Measurements from ENCODE around the gene ERI2. TPM values are rescaled to one million over a fixed set of nuclear protein-coding genes. Genes with fewer than 3 reads are reported as not detected.
"Not testable (repeated sequence)": the region's sequence is repeated elsewhere in the genome, so short reads cannot be mapped to it uniquely, and the experiment has no call there.

Gene ERI2
- total RNA-seq, 2 experiments from 2014 or later: 41.8 to 48.0 TPM

DNA sequence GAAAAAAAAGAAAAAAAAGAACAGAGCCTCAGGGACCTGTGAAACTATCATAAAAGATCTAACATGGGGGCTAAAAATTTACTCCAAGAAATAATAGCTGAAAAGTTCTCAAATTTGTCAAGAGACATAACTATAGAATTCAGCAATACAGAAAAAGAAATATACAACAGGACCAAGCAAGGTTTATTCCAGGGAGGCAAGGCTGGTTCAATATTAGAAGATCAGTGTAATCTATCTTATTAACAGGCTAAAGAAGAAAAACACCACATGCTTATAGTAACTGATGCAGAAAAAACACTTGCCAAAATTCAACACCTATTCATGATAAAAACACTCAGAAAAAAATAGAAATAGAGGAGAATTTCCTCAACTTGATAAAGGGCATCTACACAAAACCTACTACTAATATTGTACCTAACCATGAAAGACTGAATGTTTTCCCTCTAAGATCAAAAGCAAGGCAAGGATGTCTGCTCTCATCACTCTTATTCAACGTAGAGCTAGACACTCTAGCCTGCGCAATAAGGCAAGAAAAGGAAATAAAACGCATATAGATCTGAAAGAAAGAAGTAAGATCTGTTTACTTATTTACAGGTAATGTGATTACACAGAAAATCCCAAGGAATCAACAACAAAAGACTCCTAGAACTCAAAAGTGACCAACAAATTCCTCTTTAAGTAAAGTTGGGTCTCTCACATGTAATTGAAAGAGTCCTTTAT, 43.7 kb downstream of the ERI2 start:
- intact Hi-C loops (cut with micrococcal nuclease; ENCODE audit: unreplicated experiment): no loop called here
- CTCF ChIA-PET (ENCODE audit: unreplicated experiment): no interaction called here
- POLR2A ChIA-PET: no interaction called here
- Histone ChIP-seq H3K27ac (ENCODE audit: low read depth, low read length, poor library complexity, severe bottlenecking) (no peak overlapping the region), H3K9me3 (ENCODE audit: low read length) (peaks cover 24% of the 10 kb centered on the region), H3K79me2 (ENCODE audit: insufficient read depth, low read depth, low read length) (no peaks in the 10 kb centered on the region), H3K9me2 (ENCODE audit: insufficient read depth, low read length) (no peaks in the 10 kb centered on the region), H3K4me3 (ENCODE audit: low read depth, low read length, poor library complexity, severe bottlenecking) (no peak overlapping the region), H4K20me1 (ENCODE audit: insufficient read depth, low read length) (no peaks in the 10 kb centered on the region), H3K4me2 (ENCODE audit: low read length) (no peak overlapping the region), H3K4me1 (ENCODE audit: insufficient read depth, low read length, poor library complexity, severe bottlenecking) (peaks cover 23% of the 10 kb centered on the region), H3K36me3 (ENCODE audit: insufficient read depth, low read length) (no peaks in the 10 kb centered on the region; the same call in 1 of the 2 replicates), H2AFZ (ENCODE audit: low read length) (no peak overlapping the region; the same call in 1 of the 2 replicates)
- no peak for DNase-seq (ENCODE audit: low spot score)
- BruUV-seq (replicated peaks): no TSS peak
- TF ChIP-seq, protein P1, sequence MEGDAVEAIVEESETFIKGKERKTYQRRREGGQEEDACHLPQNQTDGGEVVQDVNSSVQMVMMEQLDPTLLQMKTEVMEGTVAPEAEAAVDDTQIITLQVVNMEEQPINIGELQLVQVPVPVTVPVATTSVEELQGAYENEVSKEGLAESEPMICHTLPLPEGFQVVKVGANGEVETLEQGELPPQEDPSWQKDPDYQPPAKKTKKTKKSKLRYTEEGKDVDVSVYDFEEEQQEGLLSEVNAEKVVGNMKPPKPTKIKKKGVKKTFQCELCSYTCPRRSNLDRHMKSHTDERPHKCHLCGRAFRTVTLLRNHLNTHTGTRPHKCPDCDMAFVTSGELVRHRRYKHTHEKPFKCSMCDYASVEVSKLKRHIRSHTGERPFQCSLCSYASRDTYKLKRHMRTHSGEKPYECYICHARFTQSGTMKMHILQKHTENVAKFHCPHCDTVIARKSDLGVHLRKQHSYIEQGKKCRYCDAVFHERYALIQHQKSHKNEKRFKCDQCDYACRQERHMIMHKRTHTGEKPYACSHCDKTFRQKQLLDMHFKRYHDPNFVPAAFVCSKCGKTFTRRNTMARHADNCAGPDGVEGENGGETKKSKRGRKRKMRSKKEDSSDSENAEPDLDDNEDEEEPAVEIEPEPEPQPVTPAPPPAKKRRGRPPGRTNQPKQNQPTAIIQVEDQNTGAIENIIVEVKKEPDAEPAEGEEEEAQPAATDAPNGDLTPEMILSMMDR (conservative IDR thresholded peaks at IDR 0.05; ENCODE audit: low read length): no peak
- TF ChIP-seq EZH2phosphoT487 (IDR thresholded peaks at IDR 0.05; ENCODE audit: borderline replicate concordance, low read depth, low read length): no peak

DNA sequence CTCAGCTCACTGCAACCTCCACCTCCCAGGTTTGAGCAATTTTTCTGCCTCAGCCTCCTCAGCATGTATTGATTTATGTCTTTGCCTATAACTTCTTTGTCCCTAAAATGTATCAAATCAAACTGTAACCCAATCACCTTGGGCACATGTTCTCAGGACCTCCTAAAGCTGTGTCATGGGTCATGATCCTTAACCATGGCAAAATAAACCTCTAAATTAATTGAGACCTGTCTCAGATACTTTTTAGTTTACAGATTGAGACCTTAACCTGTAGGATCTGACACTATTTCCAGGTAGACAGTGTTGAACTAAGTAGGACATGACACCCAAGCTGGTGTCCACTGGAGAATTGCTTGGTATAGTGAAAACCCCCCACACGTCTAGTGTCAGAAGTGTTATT, 45.1 kb downstream of the ERI2 start:
- H3K9me3 ChIP-seq (ENCODE audit: low read length): peaks cover 24% of the 10 kb centered on the region
- no peak overlapping the region for H2AFZ ChIP-seq (ENCODE audit: low read length)
- POLR2A ChIA-PET: no interaction called here
- H3K4me3 ChIP-seq (ENCODE audit: low read depth, low read length, poor library complexity, severe bottlenecking): no peak overlapping the region
- no peaks in the 10 kb centered on the region; the same call in 1 of the 2 replicates for H3K36me3 ChIP-seq (ENCODE audit: insufficient read depth, low read length)
- TF ChIP-seq, protein P1 (conservative IDR thresholded peaks at IDR 0.05; ENCODE audit: low read length): no peak
- TF ChIP-seq EZH2phosphoT487 (IDR thresholded peaks at IDR 0.05; ENCODE audit: borderline replicate concordance, low read depth, low read length): no peak
- CTCF ChIA-PET (ENCODE audit: unreplicated experiment): no interaction called here
- H3K27ac ChIP-seq (ENCODE audit: low read depth, low read length, poor library complexity, severe bottlenecking): no peak overlapping the region
- no peak overlapping the region for H3K4me2 ChIP-seq (ENCODE audit: low read length)
- DNase-seq (ENCODE audit: low spot score): no peak
- no peaks in the 10 kb centered on the region for H3K79me2 ChIP-seq (ENCODE audit: insufficient read depth, low read depth, low read length)
- intact Hi-C loops (cut with micrococcal nuclease; ENCODE audit: unreplicated experiment): no loop called here
- BruUV-seq (replicated peaks): no TSS peak
- H3K9me2 ChIP-seq (ENCODE audit: insufficient read depth, low read length): no peaks in the 10 kb centered on the region
- H3K4me1 ChIP-seq (ENCODE audit: insufficient read depth, low read length, poor library complexity, severe bottlenecking): peaks cover 23% of the 10 kb centered on the region
- no peaks in the 10 kb centered on the region for H4K20me1 ChIP-seq (ENCODE audit: insufficient read depth, low read length)

DNA sequence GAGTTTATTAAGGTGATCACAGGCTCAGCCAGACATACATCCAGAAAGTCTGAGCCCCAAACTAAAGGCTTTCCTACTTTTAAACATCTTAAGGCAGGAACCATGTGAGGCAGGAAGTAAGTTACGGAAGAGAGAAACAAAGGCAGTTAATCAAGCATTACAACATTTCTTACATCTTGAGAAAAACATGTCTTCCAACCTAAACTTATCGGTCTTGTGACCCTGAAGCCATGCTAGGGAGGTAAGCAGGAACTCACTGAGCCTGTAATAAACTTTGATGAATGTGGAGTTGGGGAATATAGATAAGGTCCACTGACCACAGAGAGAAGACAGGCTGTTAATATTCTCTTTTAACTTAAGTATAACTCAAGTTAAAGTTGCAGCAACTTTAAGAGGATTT, 45.9 kb downstream of the ERI2 start:
- Histone ChIP-seq H3K27ac (ENCODE audit: low read depth, low read length, poor library complexity, severe bottlenecking) (no peak overlapping the region), H3K9me2 (ENCODE audit: insufficient read depth, low read length) (no peaks in the 10 kb centered on the region), H3K79me2 (ENCODE audit: insufficient read depth, low read depth, low read length) (no peaks in the 10 kb centered on the region), H3K4me3 (ENCODE audit: low read depth, low read length, poor library complexity, severe bottlenecking) (no peak overlapping the region), H3K9me3 (ENCODE audit: low read length) (peaks cover 24% of the 10 kb centered on the region), H2AFZ (ENCODE audit: low read length) (peak overlapping the region; percentile 82), H4K20me1 (ENCODE audit: insufficient read depth, low read length) (no peaks in the 10 kb centered on the region), H3K36me3 (ENCODE audit: insufficient read depth, low read length) (no peaks in the 10 kb centered on the region; the same call in 1 of the 2 replicates), H3K4me1 (ENCODE audit: insufficient read depth, low read length, poor library complexity, severe bottlenecking) (peaks cover 23% of the 10 kb centered on the region), H3K4me2 (ENCODE audit: low read length) (no peak overlapping the region)
- TF ChIP-seq, protein P1 (conservative IDR thresholded peaks at IDR 0.05; ENCODE audit: low read length): no peak
- TF ChIP-seq EZH2phosphoT487 (IDR thresholded peaks at IDR 0.05; ENCODE audit: borderline replicate concordance, low read depth, low read length): no peak
- intact Hi-C loops (cut with micrococcal nuclease; ENCODE audit: unreplicated experiment): no loop called here
- BruUV-seq (replicated peaks): no TSS peak
- POLR2A ChIA-PET: no interaction called here
- CTCF ChIA-PET (ENCODE audit: unreplicated experiment): no interaction called here
- peak; percentile 9 for DNase-seq (ENCODE audit: low spot score)

DNA sequence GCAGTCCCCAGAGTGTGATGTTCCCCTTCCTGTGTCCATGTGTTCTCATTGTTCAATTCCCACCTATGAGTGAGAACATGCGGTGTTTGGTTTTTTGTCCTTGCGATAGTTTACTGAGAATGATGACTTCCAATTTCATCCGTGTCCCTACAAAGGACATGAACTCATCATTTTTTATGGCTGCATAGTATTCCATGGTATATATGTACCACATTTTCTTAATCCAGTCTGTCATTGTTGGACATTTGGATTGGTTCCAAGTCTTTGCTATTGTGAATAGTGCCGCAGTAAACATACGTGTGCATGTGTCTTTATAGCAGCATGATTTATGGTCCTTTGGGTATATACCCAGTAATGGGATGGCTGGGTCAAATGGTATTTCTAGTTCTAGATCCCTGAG, 50.5 kb downstream of the ERI2 start:
- BruUV-seq (replicated peaks); H3K79me2 ChIP-seq (ENCODE audit: insufficient read depth, low read depth, low read length); POLR2A ChIA-PET; H3K9me3 ChIP-seq (ENCODE audit: low read length); H3K36me3 ChIP-seq (ENCODE audit: insufficient read depth, low read length); CTCF ChIA-PET (ENCODE audit: unreplicated experiment); H3K4me3 ChIP-seq (ENCODE audit: low read depth, low read length, poor library complexity, severe bottlenecking); H4K20me1 ChIP-seq (ENCODE audit: insufficient read depth, low read length); H2AFZ ChIP-seq (ENCODE audit: low read length); intact Hi-C loops (cut with micrococcal nuclease; ENCODE audit: unreplicated experiment); H3K4me2 ChIP-seq (ENCODE audit: low read length); DNase-seq (ENCODE audit: low spot score); H3K27ac ChIP-seq (ENCODE audit: low read depth, low read length, poor library complexity, severe bottlenecking); H3K9me2 ChIP-seq (ENCODE audit: insufficient read depth, low read length): not testable (repeated sequence)
- peaks cover 10% of the 10 kb centered on the region for H3K4me1 ChIP-seq (ENCODE audit: insufficient read depth, low read length, poor library complexity, severe bottlenecking)

Data from OCI-LY7 (cell line).